ENCODE results near the gene PCGF3. TPM values are rescaled to one million over a fixed set of nuclear protein-coding genes. Genes with fewer than 3 reads are reported as not detected.

Gene PCGF3
- total and polyA plus RNA-seq, 4 donors, result 11.0 to 23.3 (median 14.3) TPM

DNA sequence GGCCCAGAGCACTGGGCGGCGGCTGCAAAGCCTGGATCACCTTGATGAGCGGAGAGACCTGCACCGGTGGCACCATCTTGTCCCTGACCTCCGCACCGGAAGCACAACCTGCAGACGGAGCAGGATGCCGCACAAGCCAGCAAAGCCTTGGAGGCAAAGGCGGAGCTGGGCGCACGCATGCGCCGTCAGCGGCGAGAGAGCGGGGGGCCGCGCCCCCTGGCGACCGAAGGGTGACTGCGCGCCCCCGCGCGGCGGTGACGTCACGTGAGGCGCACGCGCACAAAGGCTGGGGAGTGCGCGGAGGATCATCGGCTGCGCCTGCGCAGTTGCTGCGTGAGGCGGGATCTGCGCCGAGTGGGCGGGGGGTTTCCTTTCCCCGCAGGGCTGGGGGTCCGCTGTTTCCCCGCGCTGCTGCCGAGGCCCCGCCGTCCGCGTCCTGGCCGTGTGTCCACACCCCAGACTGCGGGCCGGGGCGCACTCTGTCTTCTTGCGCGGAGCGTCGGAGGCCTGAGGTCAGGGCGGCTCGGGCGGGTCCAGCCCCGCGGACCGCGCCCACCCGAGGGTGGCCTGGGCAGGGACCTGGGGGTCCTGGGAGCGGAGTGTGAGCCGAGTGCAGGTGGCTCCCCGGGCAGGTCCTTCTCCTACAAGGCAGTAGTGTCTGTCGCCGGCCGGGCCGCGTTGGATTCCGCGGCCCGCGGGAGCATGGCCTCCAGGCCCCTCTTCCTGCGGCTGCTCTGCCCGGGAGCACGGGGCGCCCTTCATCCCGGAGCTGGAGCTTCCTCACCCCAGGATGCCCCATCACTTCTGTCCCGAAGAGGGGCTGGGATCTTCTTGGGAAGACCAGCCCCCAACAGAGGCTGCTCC lies 31.2 kb upstream of the PCGF3 start, which contains the start of the genes ATP5ME and MYL5:
ATP5ME (minus strand) TSS at position 105 of the 864 bp plus-strand sequence; CDS start at position 76, 29 bp downstream.
MYL5 (plus strand) TSS at position 371 of the 864 bp plus-strand sequence. CDS start 3,485 bp downstream, outside the sequence.
- Histone ChIP-seq H3K9me3 (ENCODE audit: control insufficient read depth in 4 of 4, low read length in 3 of 4) (no peaks in the 10 kb centered on the region), H3K4me3 (ENCODE audit: low read depth in 1 of 3, low read length in 3 of 3) (peak within 1 kb of the TSS; percentile 90 to 94 (median 92)), H3K27me3 (ENCODE audit: control insufficient read depth in 4 of 4, insufficient read depth in 4 of 4, low read length in 3 of 4) (no peaks in the 10 kb centered on the region), H3K4me1 (ENCODE audit: control insufficient read depth in 4 of 4, insufficient read depth in 4 of 4, low read length in 3 of 4) (peaks cover 8 to 19% (median 15%) of the 10 kb centered on the region in 4 donors), H3K9ac (ENCODE audit: low read depth in 1 of 2, low read length in 2 of 2) (peak within 1 kb of the TSS; percentile 70 to 96), H3K27ac (ENCODE audit: low read depth in 1 of 2, low read length in 2 of 2) (peak within 1 kb of the TSS; percentile 94 to 95), H3K36me3 (ENCODE audit: control insufficient read depth in 4 of 4, insufficient read depth in 3 of 4, low read depth in 1 of 4, low read length in 3 of 4) (peaks cover 5 to 18% (median 14%) of the 10 kb centered on the region in 4 donors)
- under 1% methylated on average over 84 of the region's 84 CpGs for WGBS
- TF ChIP-seq, protein P1, sequence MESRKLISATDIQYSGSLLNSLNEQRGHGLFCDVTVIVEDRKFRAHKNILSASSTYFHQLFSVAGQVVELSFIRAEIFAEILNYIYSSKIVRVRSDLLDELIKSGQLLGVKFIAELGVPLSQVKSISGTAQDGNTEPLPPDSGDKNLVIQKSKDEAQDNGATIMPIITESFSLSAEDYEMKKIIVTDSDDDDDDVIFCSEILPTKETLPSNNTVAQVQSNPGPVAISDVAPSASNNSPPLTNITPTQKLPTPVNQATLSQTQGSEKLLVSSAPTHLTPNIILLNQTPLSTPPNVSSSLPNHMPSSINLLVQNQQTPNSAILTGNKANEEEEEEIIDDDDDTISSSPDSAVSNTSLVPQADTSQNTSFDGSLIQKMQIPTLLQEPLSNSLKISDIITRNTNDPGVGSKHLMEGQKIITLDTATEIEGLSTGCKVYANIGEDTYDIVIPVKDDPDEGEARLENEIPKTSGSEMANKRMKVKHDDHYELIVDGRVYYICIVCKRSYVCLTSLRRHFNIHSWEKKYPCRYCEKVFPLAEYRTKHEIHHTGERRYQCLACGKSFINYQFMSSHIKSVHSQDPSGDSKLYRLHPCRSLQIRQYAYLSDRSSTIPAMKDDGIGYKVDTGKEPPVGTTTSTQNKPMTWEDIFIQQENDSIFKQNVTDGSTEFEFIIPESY (IDR thresholded peaks at IDR 0.05), result no peak
- TF ChIP-seq GABPA (IDR thresholded peaks at IDR 0.05 in 1 of 2, conservative IDR thresholded peaks at IDR 0.05 in 1 of 2), result peak in 1 of 2 donors; percentile 92
- TF ChIP-seq JUND (IDR thresholded peaks at IDR 0.05), result no peak
- no peak for TF ChIP-seq HNF4G (IDR thresholded peaks at IDR 0.05)
- TF ChIP-seq, protein P2, sequence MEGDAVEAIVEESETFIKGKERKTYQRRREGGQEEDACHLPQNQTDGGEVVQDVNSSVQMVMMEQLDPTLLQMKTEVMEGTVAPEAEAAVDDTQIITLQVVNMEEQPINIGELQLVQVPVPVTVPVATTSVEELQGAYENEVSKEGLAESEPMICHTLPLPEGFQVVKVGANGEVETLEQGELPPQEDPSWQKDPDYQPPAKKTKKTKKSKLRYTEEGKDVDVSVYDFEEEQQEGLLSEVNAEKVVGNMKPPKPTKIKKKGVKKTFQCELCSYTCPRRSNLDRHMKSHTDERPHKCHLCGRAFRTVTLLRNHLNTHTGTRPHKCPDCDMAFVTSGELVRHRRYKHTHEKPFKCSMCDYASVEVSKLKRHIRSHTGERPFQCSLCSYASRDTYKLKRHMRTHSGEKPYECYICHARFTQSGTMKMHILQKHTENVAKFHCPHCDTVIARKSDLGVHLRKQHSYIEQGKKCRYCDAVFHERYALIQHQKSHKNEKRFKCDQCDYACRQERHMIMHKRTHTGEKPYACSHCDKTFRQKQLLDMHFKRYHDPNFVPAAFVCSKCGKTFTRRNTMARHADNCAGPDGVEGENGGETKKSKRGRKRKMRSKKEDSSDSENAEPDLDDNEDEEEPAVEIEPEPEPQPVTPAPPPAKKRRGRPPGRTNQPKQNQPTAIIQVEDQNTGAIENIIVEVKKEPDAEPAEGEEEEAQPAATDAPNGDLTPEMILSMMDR (IDR thresholded peaks at IDR 0.05; ENCODE audit: low read depth, low read length, missing input control), result peak; percentile 98
- no peak for TF ChIP-seq FOXA2 (IDR thresholded peaks at IDR 0.05)
- TF ChIP-seq YY1 (IDR thresholded peaks at IDR 0.05), result peak; percentile 91
- no peak for TF ChIP-seq RXRA (IDR thresholded peaks at IDR 0.05)
- TF ChIP-seq, protein P3, sequence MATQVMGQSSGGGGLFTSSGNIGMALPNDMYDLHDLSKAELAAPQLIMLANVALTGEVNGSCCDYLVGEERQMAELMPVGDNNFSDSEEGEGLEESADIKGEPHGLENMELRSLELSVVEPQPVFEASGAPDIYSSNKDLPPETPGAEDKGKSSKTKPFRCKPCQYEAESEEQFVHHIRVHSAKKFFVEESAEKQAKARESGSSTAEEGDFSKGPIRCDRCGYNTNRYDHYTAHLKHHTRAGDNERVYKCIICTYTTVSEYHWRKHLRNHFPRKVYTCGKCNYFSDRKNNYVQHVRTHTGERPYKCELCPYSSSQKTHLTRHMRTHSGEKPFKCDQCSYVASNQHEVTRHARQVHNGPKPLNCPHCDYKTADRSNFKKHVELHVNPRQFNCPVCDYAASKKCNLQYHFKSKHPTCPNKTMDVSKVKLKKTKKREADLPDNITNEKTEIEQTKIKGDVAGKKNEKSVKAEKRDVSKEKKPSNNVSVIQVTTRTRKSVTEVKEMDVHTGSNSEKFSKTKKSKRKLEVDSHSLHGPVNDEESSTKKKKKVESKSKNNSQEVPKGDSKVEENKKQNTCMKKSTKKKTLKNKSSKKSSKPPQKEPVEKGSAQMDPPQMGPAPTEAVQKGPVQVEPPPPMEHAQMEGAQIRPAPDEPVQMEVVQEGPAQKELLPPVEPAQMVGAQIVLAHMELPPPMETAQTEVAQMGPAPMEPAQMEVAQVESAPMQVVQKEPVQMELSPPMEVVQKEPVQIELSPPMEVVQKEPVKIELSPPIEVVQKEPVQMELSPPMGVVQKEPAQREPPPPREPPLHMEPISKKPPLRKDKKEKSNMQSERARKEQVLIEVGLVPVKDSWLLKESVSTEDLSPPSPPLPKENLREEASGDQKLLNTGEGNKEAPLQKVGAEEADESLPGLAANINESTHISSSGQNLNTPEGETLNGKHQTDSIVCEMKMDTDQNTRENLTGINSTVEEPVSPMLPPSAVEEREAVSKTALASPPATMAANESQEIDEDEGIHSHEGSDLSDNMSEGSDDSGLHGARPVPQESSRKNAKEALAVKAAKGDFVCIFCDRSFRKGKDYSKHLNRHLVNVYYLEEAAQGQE (IDR thresholded peaks at IDR 0.05), result no peak
- peak; percentile 72 to 95 for TF ChIP-seq EGR1 (IDR thresholded peaks at IDR 0.05; ENCODE audit: low read depth in 2 of 2)
- peak in 1 of 2 donors; percentile 46 for TF ChIP-seq RAD21 (IDR thresholded peaks at IDR 0.05)
- TF ChIP-seq FOXA1 (IDR thresholded peaks at IDR 0.05), result no peak
- peak; percentile 97 for DNase-seq (ENCODE audit: low spot score)
